ENCODE results near the gene MTHFR.

MTHFR gene

GRCh38 chr1:11805422-11806306 is at the start of gene MTHFR, which contains the start of gene CLCN6:
MTHFR (minus strand) TSS chr1:11805964; CDS start chr1:11803116, 2,848 bp downstream.
CLCN6 (plus strand) TSS chr1:11806191; CDS start chr1:11806263, 72 bp downstream.
- peak; percentile 99 for DNase-seq

- DNase-seq = no peak
Measured at GRCh38 chr1:11855430-11855829, 49.7 kb upstream of the MTHFR start.

GRCh38 chr1:11854519-11854918 is 48.8 kb upstream of the MTHFR start:
- DNase-seq = no peak

DNA sequence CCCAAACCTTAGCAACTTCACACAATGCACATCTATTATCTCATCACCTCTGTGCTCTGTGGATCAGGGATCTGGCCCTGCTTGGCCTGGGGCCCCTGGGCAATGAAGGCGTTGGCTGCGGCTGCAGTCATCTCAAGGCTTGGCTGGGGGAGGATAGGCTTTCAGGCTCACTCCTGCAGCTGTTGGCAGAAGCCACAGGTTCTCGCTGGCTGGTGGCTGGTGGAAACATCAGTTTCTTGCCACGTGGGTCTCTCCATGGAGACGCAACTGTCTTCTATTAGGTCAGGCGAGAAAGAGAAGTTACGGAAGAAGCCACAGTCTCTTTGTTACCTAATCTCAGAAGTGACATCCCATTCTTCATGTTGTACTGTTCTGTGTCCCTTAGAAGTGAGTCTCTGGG is 45.4 kb upstream of the MTHFR start:
- no peak for DNase-seq

GRCh38 chr1:11850156-11850555 is 44.4 kb upstream of the MTHFR start:
- no peak for DNase-seq

- DNase-seq = no peak
Measured at GRCh38 chr1:11848373-11848700, 42.6 kb upstream of the MTHFR start.

GRCh38 chr1:11847667-11848372 is 42.1 kb upstream of the MTHFR start, which contains the start of gene NPPA:
NPPA (minus strand) TSS chr1:11847783; CDS start chr1:11847684, 99 bp downstream.
- DNase-seq = no peak

GRCh38 chr1:11845641-11846335 is 40.0 kb upstream of the MTHFR start:
- no peak for DNase-seq

- no peak for DNase-seq
Measured at GRCh38 chr1:11842154-11843041, 36.6 kb upstream of the MTHFR start.

- no peak for DNase-seq
Measured at GRCh38 chr1:11841245-11842153, 35.7 kb upstream of the MTHFR start.

DNA sequence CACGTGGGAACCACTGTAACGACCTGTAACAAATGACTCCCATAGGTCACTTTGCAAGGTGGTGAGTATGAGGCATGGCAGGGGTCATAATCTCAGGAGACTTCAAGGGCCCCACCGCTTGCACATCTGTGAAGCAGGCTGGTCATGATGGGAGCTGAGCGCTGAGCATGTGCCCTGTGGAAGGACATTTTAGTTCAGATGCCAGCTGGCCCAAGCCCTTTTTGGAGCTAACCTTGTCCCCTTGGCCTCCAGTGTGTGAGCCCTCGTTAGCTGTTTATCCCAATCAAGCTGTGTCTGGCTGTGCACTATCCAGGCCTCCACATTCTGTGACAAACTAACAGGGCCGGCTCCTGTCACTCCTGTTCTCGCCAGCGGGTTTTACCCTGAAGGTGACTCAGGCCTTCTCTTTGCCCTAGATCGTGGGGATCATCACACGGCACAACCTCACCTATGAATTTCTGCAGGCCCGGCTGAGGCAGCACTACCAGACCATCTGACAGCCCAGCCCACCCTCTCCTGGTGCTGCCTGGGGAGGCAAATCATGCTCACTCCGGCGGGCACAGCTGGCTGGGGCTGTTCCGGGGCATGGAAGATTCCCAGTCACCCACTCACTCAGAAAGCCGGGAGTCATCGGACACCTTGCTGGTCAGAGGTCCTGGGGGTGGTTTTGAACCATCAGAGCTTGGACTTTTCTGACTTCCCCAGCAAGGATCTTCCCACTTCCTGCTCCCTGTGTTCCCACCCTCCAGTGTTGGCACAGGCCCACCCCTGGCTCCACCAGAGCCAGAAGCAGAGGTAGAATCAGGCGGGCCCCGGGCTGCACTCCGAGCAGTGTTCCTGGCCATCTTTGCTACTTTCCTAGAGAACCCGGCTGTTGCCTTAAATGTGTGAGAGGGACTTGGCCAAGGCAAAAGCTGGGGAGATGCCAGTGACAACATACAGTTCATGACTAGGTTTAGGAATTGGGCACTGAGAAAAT is 34.3 kb upstream of the MTHFR start:
- no peak for DNase-seq

DNA sequence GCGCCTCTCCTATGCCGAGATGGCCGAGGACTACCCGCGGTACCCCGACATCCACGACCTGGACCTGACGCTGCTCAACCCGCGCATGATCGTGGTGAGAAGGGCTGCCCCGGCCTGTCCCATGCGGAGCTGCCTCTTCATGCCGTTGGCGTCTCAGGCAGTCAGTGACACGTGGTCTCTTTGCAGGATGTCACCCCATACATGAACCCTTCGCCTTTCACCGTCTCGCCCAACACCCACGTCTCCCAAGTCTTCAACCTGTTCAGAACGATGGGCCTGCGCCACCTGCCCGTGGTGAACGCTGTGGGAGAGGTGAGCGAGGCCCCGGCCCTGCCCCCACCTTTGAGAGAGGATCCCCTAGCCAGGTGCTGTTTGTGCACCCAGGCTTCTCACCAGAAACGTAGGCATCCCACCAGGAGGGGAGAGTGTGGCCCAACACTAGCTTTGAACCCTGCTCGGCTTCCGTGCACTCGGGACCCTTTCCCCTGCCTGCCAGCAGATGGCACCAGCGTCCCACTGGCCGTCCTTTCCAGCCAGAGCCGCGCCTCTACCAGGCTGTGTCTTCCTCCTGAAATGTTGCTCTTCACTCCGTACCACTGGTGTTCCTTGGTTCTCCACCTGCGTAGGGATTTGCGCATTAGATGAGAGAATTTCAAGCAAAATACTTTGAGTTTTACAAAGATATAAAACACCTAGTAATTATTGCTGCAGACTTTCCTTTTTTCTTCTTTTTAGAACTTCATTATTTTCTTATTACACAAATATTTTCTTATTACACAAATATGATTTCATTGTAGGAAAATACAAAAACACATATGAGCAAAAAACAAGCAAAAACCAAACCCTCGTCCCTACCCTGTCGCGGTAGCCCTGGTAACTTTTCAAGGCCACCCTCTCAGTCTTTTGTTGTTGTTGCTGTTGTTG is 32.8 kb upstream of the MTHFR start:
- DNase-seq = peak; percentile 80

DNA sequence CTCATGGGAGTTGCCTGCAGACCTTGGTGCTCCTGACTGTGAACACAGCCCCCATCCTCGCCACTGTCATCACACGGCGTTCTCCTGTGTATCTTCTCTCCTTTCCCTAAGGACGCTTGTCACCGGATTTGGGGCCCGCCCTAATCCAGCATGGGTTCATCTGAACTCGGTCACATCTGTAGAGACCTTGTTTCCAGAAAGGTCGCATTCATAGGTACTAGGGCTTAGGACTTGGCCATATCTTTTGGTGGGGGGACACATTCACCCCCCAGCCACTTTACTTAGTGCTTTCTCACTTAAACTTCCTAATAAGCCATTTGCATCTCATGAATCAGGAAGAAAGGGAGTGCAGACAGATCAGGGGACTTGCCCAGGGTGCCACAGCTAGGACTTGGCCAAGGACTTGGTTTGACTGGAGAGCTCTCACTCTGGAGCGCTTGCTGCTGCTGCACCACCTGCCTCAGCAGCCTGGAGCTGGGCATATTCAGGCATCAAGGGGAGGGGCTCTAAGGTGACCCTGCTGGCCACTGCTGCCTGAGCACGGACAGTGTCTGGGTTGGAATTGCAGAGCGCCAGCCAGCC is 32.1 kb upstream of the MTHFR start:
- DNase-seq = no peak

- no peak for DNase-seq
Measured at GRCh38 chr1:11836955-11837766, 31.4 kb upstream of the MTHFR start.

GRCh38 chr1:11835441-11836225 is 29.9 kb upstream of the MTHFR start:
- no peak for DNase-seq

- no peak for DNase-seq
Measured at GRCh38 chr1:11833900-11834299, 28.1 kb upstream of the MTHFR start.

DNA sequence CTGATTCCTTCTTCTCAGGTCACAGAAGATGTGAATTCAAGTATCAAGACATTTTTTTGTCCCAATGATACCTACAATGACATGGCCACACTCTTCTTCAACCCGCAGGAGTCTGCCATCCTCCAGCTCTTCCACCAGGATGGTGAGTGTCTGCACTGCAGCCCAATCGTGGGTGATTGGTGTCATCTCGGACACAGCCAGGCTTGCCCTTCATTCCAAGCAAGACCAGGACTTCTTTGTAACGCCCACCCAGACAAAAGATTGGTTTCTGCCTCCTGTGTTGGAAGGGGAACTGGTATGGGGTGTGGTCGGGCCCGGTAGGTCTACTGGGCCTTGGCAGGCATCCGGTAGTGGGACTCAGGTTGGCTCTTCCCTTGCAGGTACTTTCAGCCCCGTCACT is 27.7 kb upstream of the MTHFR start:
- no peak for DNase-seq

Measured in stimulated activated CD4-positive, alpha-beta T cell treated with anti-CD3 and anti-CD28 coated beads, Interleukin-15, amount 100 ng/mL, for 24 hours (primary cell).